Neural cell (in vitro differentiated cells): Measurements from ENCODE around the gene RALB. TPM values are rescaled to one million over a fixed set of nuclear protein-coding genes. Genes with fewer than 3 reads are reported as not detected.

ENCODE experiments used
- H2AFZ ChIP-seq: fragments of 200-600, 300-800 bp; sonication (generic), shearing (Covaris generic); 2 replicates; pipeline ENCODE4 v1.6.0; 2014; ENCODE audit warnings: low read depth, mild to moderate bottlenecking, antibody characterized with exemption, low read length, moderate library complexity
- H3F3A ChIP-seq: fragments of 200-600 bp; shearing (Covaris generic); 2 replicates; pipeline ENCODE4 v1.6.1; 2016; ENCODE audit warnings: mild to moderate bottlenecking, moderate library complexity, mixed read lengths, antibody characterized with exemption, low read length; ENCODE audit not compliant: insufficient read depth, poor library complexity, severe bottlenecking
- H3K27ac ChIP-seq: fragments of 200-600, 300-800 bp; sonication (generic), shearing (Covaris generic); 2 replicates; pipeline ENCODE4 v1.5.1; 2014; ENCODE audit warnings: mild to moderate bottlenecking, low read length, moderate library complexity
- H3K27me3 ChIP-seq: fragments of 300-800, 200-600 bp; sonication (generic), shearing (Covaris generic); 2 replicates; pipeline ENCODE4 v1.6.0; 2014; ENCODE audit warnings: mild to moderate bottlenecking, low read depth, low read length, moderate library complexity; ENCODE audit not compliant: insufficient read depth
- H3K36me3 ChIP-seq: fragments of 300-800, 200-600 bp; sonication (generic), shearing (Covaris generic); 2 replicates; pipeline ENCODE4 v1.5.1; 2014; ENCODE audit warnings: mild to moderate bottlenecking, antibody characterized with exemption, low read length, moderate library complexity; ENCODE audit not compliant: insufficient read depth
- H3K4me2 ChIP-seq: fragments of 300-800, 200-600 bp; sonication (generic), shearing (Covaris generic); 2 replicates; pipeline ENCODE4 v1.6.0; 2014; ENCODE audit warnings: mild to moderate bottlenecking, low read length
- H3K4me3 ChIP-seq: fragments of 300-800, 200-600 bp; sonication (generic), shearing (Covaris generic); 2 replicates; pipeline ENCODE4 v1.5.1; 2014; ENCODE audit warnings: mild to moderate bottlenecking, low read length, moderate library complexity
- H3K79me2 ChIP-seq: fragments of 200-600 bp; shearing (Covaris generic); replicated peaks from 2 replicates; pipeline ENCODE4 v1.6.0; 2014; ENCODE audit warnings: mild to moderate bottlenecking, low read length, moderate library complexity; ENCODE audit not compliant: insufficient read depth
- H3K9ac ChIP-seq: fragments of 300-800, 200-600 bp; sonication (generic), shearing (Covaris generic); 2 replicates; pipeline ENCODE4 v1.6.1; 2016; ENCODE audit warnings: mild to moderate bottlenecking, low read length, mixed read lengths
- H3K9me2 ChIP-seq: fragments of 200-600 bp; shearing (Covaris generic); 2 replicates; pipeline ENCODE4 v1.6.1; 2016; ENCODE audit warnings: mild to moderate bottlenecking, low read length, mixed read lengths; ENCODE audit not compliant: insufficient read depth
- H3K9me3 ChIP-seq: fragments of 200-600, 300-800 bp; sonication (generic), shearing (Covaris generic); 2 replicates; pipeline ENCODE4 v1.6.1; 2016; ENCODE audit warnings: mild to moderate bottlenecking, mixed run types, low read length, moderate library complexity, mixed read lengths
- H4K20me1 ChIP-seq: fragments of 200-600 bp; shearing (Covaris generic); 2 replicates; pipeline ENCODE4 v1.6.1; 2016; ENCODE audit warnings: mild to moderate bottlenecking, mixed run types; ENCODE audit not compliant: insufficient read depth
- EP300 ChIP-seq: fragments of 450-650 bp; conservative IDR thresholded peaks from 2 replicates; pipeline ENCODE4 v1.6.1; 2014; ENCODE audit warnings: antibody characterized with exemption, mild to moderate bottlenecking, moderate library complexity; ENCODE audit not compliant: poor library complexity, severe bottlenecking
- EZH2 ChIP-seq: fragments of 200-600, 300-800 bp; shearing (Covaris generic), sonication (generic); IDR thresholded peaks from 2 replicates; pipeline ENCODE4 v1.6.1; 2014; ENCODE audit warnings: antibody characterized with exemption, low read length, borderline replicate concordance, mild to moderate bottlenecking; ENCODE audit not compliant: insufficient read depth, poor library complexity, severe bottlenecking
- MXI1 ChIP-seq: fragments of 450-650 bp; conservative IDR thresholded peaks from 2 replicates; pipeline ENCODE4 v1.6.1; 2014; ENCODE audit warnings: antibody characterized with exemption, mild to moderate bottlenecking; ENCODE audit not compliant: poor library complexity, severe bottlenecking
- POLR2AphosphoS5 ChIP-seq: IDR thresholded peaks from 2 replicates; pipeline ENCODE4 v1.6.1; 2012
- RAD21 ChIP-seq: fragments of 450-650 bp; conservative IDR thresholded peaks from 2 replicates; pipeline ENCODE4 v1.6.1; 2014; ENCODE audit warnings: antibody characterized with exemption, mild to moderate bottlenecking, moderate library complexity
- SMC3 ChIP-seq: fragments of 450-650 bp; conservative IDR thresholded peaks from 2 replicates; pipeline ENCODE4 v1.6.1; 2014; ENCODE audit warnings: antibody characterized with exemption, mild to moderate bottlenecking, moderate library complexity; ENCODE audit not compliant: poor library complexity
- TAF1 ChIP-seq: IDR thresholded peaks from 2 replicates; pipeline ENCODE4 v1.6.1; 2012; ENCODE audit warnings: low read depth
- polyA plus RNA-seq: library from polyadenylated mRNA; depleted of rRNA; stranded (reverse); fragments of >200 nt; gene quantifications from 2 replicates; pipeline ENCODE4 v1.2.3, GENCODE V29; 2014
- TF ChIP-seq, protein P1 (sequence below): fragments of 450-650 bp; IDR thresholded peaks from 2 replicates; pipeline ENCODE4 v1.5.1; 2014; ENCODE audit warnings: antibody characterized with exemption, mild to moderate bottlenecking, moderate library complexity; ENCODE audit not compliant: poor library complexity, severe bottlenecking
- TF ChIP-seq, protein P2 (sequence below): IDR thresholded peaks from 2 replicates; pipeline ENCODE4 v1.6.1; 2012; ENCODE audit warnings: borderline replicate concordance

The RALB gene
- polyA plus RNA-seq, 1 donor from 2014 or later, result 50.6 TPM

DNA sequence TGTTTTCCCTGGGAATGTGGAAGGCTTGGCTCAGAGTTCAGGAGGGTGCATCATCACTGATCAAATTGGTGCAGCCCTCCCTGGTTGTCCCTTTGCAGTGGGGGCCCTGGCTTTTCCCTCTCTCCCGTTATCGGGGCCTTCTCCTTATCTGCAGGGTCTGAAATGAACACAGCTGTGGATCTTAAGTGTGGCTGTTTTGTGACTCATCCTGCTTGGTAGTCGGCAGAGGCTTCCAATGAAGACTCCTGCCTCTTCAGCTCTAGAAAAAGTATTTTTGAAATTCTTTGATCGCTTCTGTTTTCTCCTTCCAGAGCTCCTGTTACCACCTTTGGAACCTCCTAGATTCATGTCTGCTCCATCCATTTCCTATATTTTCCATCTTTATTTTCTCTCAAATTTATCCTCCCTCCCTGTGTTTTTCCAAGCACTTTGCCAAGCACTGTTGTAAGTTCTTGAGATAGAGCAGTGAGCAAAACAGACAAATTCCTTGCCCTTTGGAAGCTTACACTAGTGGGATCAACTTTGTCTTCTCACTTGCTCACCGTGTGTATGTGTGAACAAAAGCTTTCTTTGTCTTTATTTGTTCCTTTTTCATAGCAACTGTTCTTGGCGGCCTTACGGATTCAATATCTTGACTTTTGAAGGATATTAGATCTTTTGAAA, 45.7 kb downstream of the RALB start:
- H4K20me1 ChIP-seq, result no peaks in the 10 kb centered on the region
- no peaks in the 10 kb centered on the region for H3F3A ChIP-seq
- H3K4me2 ChIP-seq, result no peak overlapping the region
- no peak overlapping the region for H3K27ac ChIP-seq
- TF ChIP-seq POLR2AphosphoS5 (no peak), EZH2 (no peak)
- no peak overlapping the region for H2AFZ ChIP-seq
- H3K79me2 ChIP-seq, result no peaks in the 10 kb centered on the region
- H3K9me3 ChIP-seq, result no peaks in the 10 kb centered on the region
- H3K9me2 ChIP-seq, result no peaks in the 10 kb centered on the region
- H3K27me3 ChIP-seq, result no peaks in the 10 kb centered on the region
- no peak overlapping the region for H3K9ac ChIP-seq
- no peak overlapping the region for H3K4me3 ChIP-seq
- peaks cover 7% of the 10 kb centered on the region for H3K36me3 ChIP-seq

DNA sequence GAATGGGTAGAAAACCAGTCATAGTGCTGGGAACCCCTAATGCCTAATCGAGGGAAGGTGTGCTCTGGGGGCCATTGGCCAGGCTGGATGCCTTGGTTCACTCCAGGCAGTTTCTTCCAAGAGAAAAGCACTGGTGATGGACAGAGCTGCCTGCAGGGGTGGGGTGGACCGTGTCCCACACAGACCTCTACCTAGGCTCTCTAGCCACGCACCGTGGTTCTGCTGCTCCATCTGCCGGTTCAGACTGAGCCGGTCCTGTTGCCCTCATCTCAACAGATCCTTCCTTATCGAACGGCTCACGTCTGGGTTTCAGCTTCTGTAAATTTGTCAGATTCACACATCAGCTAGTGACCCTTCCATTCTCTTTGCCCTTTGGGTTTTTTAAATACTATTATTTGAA, 46.4 kb downstream of the RALB start:
- TF ChIP-seq EP300 (no peak), EZH2 (no peak), MXI1 (no peak), SMC3 (no peak), RAD21 (no peak), POLR2AphosphoS5 (no peak), TAF1 (no peak)
- TF ChIP-seq, protein P1, sequence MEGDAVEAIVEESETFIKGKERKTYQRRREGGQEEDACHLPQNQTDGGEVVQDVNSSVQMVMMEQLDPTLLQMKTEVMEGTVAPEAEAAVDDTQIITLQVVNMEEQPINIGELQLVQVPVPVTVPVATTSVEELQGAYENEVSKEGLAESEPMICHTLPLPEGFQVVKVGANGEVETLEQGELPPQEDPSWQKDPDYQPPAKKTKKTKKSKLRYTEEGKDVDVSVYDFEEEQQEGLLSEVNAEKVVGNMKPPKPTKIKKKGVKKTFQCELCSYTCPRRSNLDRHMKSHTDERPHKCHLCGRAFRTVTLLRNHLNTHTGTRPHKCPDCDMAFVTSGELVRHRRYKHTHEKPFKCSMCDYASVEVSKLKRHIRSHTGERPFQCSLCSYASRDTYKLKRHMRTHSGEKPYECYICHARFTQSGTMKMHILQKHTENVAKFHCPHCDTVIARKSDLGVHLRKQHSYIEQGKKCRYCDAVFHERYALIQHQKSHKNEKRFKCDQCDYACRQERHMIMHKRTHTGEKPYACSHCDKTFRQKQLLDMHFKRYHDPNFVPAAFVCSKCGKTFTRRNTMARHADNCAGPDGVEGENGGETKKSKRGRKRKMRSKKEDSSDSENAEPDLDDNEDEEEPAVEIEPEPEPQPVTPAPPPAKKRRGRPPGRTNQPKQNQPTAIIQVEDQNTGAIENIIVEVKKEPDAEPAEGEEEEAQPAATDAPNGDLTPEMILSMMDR, result no peak
- TF ChIP-seq, protein P2, sequence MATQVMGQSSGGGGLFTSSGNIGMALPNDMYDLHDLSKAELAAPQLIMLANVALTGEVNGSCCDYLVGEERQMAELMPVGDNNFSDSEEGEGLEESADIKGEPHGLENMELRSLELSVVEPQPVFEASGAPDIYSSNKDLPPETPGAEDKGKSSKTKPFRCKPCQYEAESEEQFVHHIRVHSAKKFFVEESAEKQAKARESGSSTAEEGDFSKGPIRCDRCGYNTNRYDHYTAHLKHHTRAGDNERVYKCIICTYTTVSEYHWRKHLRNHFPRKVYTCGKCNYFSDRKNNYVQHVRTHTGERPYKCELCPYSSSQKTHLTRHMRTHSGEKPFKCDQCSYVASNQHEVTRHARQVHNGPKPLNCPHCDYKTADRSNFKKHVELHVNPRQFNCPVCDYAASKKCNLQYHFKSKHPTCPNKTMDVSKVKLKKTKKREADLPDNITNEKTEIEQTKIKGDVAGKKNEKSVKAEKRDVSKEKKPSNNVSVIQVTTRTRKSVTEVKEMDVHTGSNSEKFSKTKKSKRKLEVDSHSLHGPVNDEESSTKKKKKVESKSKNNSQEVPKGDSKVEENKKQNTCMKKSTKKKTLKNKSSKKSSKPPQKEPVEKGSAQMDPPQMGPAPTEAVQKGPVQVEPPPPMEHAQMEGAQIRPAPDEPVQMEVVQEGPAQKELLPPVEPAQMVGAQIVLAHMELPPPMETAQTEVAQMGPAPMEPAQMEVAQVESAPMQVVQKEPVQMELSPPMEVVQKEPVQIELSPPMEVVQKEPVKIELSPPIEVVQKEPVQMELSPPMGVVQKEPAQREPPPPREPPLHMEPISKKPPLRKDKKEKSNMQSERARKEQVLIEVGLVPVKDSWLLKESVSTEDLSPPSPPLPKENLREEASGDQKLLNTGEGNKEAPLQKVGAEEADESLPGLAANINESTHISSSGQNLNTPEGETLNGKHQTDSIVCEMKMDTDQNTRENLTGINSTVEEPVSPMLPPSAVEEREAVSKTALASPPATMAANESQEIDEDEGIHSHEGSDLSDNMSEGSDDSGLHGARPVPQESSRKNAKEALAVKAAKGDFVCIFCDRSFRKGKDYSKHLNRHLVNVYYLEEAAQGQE, result no peak
- Histone ChIP-seq H3K79me2 (no peaks in the 10 kb centered on the region), H3K4me3 (no peak overlapping the region), H3K36me3 (peaks cover 4% of the 10 kb centered on the region), H3K9me2 (no peaks in the 10 kb centered on the region), H3K9me3 (no peaks in the 10 kb centered on the region), H2AFZ (no peak overlapping the region), H3F3A (no peaks in the 10 kb centered on the region), H3K9ac (no peak overlapping the region), H3K27me3 (no peaks in the 10 kb centered on the region), H3K27ac (no peak overlapping the region), H3K4me2 (no peak overlapping the region), H4K20me1 (no peaks in the 10 kb centered on the region)
